ENCODE measurements around the gene SPATA3. TPM values are rescaled to one million over a fixed set of nuclear protein-coding genes. Genes with fewer than 3 reads are reported as not detected.
A peak's percentile ranks its signal among the peaks of the same experiment; 100 is the strongest.

Gene SPATA3
- total RNA-seq, 1 donor from 2014 or later, result not detected

DNA sequence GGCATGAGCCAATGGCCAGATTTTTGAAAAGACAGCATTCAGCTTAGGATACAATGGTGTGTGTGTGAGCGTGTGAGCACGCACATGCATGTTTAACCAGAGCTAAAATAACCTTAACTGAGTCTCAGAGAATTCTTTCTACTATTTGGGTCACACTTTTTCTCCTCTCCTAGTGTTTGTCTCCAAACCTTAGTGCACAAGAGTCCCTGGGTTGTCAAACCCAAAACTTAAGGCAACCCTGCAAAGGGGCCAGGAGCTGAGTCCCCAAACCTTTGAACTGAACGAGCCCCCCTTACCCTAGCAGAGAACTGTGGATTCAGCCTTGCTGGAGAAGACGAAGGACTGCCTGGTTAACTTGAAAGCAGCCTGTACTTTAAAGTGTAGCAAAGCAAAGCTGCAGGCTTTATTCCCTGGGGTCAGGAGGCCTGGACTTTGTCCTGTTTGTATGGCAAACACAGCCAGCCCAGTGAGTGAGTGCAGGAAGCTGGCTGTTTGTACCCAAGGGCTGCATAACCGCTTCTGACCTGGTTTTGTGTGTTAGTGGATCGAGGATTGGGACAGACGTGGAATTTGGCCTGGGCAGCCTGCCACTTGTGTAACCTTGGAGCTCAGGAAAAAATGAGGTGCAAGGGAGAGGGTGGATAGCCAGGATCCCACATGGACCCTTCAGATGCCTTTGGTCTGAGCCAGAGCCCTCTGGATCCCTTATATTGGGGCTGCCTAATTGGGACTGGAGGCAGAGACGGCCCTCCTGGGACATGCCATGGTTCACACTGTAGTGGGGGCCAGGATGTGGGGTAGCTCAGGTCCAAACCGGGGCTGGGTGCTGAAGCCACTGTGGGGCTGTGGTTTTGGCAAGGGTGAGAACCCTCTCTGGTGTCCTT lies 54.3 kb downstream of the SPATA3 start:
- no peak for ATAC-seq (ENCODE audit: low read depth)
- POLR2A ChIA-PET, result no interaction called here
- no peak for TF ChIP-seq CTCF (IDR thresholded peaks at IDR 0.05)
- no peak for DNase-seq
- Mint-ChIP-seq H3K4me1 (peaks cover 9% of the 10 kb centered on the region), H3K36me3 (ENCODE audit: low read depth) (peaks cover 1% of the 10 kb centered on the region), H3K9me3 (no peaks in the 10 kb centered on the region), H3K4me3 (no peak overlapping the region), H3K27me3 (peaks cover 15% of the 10 kb centered on the region), H3K27ac (no peak overlapping the region)
- CTCF ChIA-PET, result interaction anchor here (2.7 kb wide), 1 partner anchor 15 kb away, joined by 10 read pairs; no protein-coding TSS in a partner anchor
- intact Hi-C loops (cut with micrococcal nuclease), result loop anchor here (10.0 kb wide), 1 partner anchor 735 kb away; the partner anchor contains the start of genes COPS7B and PDE6D

- ChIA-PET CTCF (interaction anchor here (2.7 kb wide), 2 partner anchors 8 to 16 kb away, joined by 10 to 17 read pairs; no protein-coding TSS in a partner anchor), POLR2A (no interaction called here)
- H3K4me1 Mint-ChIP-seq, result peaks cover 9% of the 10 kb centered on the region
- peaks cover 1% of the 10 kb centered on the region for H3K36me3 Mint-ChIP-seq (ENCODE audit: low read depth)
- DNase-seq, result no peak
- no peak for ATAC-seq (ENCODE audit: low read depth)
- H3K27me3 Mint-ChIP-seq, result peaks cover 15% of the 10 kb centered on the region
- TF ChIP-seq CTCF (IDR thresholded peaks at IDR 0.05), result no peak
- intact Hi-C loops (cut with micrococcal nuclease), result loop anchor here (10.0 kb wide), 1 partner anchor 734 kb away; the partner anchor contains the start of genes COPS7B and PDE6D
- H3K9me3 Mint-ChIP-seq, result no peaks in the 10 kb centered on the region
- H3K27ac Mint-ChIP-seq, result no peak overlapping the region
- H3K4me3 Mint-ChIP-seq, result no peak overlapping the region
These were observed 55.2 kb downstream of the SPATA3 start for GRCh38 chr2:231051116-231051515.

DNA sequence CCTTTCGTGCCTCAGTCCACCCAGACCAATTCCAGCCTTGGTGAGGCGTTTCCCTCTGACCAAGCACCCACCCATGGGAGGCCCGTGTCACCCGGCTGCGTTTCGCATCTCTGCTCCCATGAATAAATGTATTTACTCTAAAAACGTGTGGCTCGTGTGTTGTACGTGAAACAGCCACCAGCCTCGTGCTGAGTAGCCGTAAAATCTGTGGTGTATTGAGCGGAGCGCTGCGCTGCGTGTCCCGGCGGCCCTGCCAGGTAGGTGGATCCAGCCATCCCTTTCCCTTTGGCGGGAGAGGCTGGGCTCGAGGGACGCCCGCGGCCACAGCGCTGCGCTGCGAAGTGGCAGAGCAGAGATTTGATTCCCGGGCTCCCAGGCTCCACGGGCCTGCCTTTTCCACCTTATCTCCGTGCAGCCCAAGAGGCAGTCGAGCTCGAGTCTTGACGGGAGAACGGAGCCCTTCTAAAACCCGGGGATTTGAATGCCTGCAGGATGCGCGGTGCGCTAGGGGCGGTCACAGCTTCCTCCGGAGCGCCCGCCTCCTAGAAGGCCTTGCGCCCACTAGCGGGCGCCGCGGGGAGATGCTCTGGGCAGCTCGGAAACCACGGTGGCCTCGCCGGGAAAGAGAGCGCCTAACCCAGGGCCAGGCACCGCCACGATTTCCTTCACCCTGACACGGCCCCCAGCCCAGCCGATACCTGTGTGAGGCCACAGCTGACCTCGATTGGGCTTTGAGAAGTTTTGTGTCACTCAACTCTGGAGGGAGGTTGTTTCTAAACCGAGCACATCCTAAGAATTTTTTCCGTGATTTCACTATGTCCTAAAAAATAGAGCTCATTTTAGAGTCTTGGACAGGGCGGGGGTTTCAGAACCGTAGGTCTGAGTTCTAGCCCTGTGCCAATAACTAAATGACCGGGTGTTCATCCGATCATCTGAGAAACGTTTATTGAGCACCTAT lies 56.9 kb downstream of the SPATA3 start:
- Mint-ChIP-seq H3K27ac (peak overlapping the region; percentile 20), H3K4me1 (peaks cover 17% of the 10 kb centered on the region), H3K27me3 (peaks cover 8% of the 10 kb centered on the region), H3K4me3 (peak overlapping the region; percentile 90), H3K36me3 (ENCODE audit: low read depth) (peaks cover 6% of the 10 kb centered on the region), H3K9me3 (no peaks in the 10 kb centered on the region)
- intact Hi-C loops (cut with micrococcal nuclease), result loop anchor here (1.0 to 10.0 kb wide), 3 partner anchors 66 to 732 kb away; partner anchors contain the start of genes COPS7B and PDE6D
- POLR2A ChIA-PET, result interaction anchor here (0.5 to 1.0 kb wide), 4 partner anchors 13 to 1131 kb away, joined by 4 to 6 read pairs (median 5); partner anchors contain the start of gene NCL
- CTCF ChIA-PET, result interaction anchor here (0.7 to 2.7 kb wide), 11 partner anchors 9 to 412 kb away, joined by 3 to 26 read pairs (median 3); partner anchors contain the start of gene NCL
- peak; percentile 96 for TF ChIP-seq CTCF (IDR thresholded peaks at IDR 0.05)
- ATAC-seq (ENCODE audit: low read depth) (peak; percentile 69), DNase-seq (peak; percentile 77)

DNA sequence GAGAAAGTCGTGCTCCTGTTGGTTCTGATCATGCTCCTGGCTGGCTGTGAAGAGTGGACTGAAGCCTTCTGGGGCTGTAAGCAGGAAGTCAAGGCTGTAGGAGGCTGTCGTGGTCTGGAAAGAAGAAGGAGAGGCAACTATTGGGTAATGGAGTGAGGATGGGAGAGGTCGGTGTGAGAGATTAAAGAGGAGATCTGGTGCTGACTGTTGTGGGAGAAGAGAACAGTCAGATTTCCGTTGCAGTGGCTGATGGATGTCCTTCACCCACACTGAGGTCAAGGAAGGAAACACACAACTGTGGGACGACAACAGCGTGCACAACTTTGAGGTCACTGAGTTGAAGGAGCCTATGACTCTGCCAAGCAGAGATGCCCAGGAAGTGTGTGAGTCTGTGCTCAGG lies 57.9 kb downstream of the SPATA3 start:
- DNase-seq (no peak), ATAC-seq (ENCODE audit: low read depth) (no peak)
- Mint-ChIP-seq H3K4me1 (peaks cover 27% of the 10 kb centered on the region), H3K27me3 (peaks cover 8% of the 10 kb centered on the region), H3K27ac (no peak overlapping the region), H3K9me3 (no peaks in the 10 kb centered on the region), H3K36me3 (ENCODE audit: low read depth) (peaks cover 6% of the 10 kb centered on the region), H3K4me3 (no peak overlapping the region)
- POLR2A ChIA-PET, result interaction anchor here (0.6 kb wide), 1 partner anchor 397 kb away, joined by 4 read pairs; no protein-coding TSS in a partner anchor
- CTCF ChIA-PET, result interaction anchor here (1.8 kb wide), 1 partner anchor 229 kb away, joined by 26 read pairs; no protein-coding TSS in a partner anchor
- intact Hi-C loops (cut with micrococcal nuclease), result loop anchor here (1.0 to 10.0 kb wide), 3 partner anchors 67 to 731 kb away; partner anchors contain the start of genes COPS7B and PDE6D
- no peak for TF ChIP-seq CTCF (IDR thresholded peaks at IDR 0.05)

All from activated B cell treated with CpG ODN at 0.5 μM for 24 hours (primary cell).